Activated naive CD4-positive, alpha-beta T cell treated with anti-CD3 and anti-CD28 coated beads, Interleukin-2, amount 50 U/mL, for 24 hours (primary cell): ENCODE data around the gene CADPS.

ENCODE experiments used
- H3K27ac Mint-ChIP-seq: one replicate; pipeline ENCODE4 v1.8.0; 2021; ENCODE audit warnings: mild to moderate bottlenecking, mixed read lengths
- H3K27me3 Mint-ChIP-seq: one replicate; pipeline ENCODE4 v1.8.0; 2021; ENCODE audit warnings: mixed read lengths
- H3K36me3 Mint-ChIP-seq: one replicate; pipeline ENCODE4 v1.8.0; 2021; ENCODE audit warnings: mixed read lengths
- H3K4me1 Mint-ChIP-seq: one replicate; pipeline ENCODE4 v1.8.0; 2021; ENCODE audit warnings: mixed read lengths
- H3K4me3 Mint-ChIP-seq: one replicate; pipeline ENCODE4 v1.8.0; 2021; ENCODE audit warnings: mild to moderate bottlenecking, mixed read lengths
- H3K9me3 Mint-ChIP-seq: one replicate; pipeline ENCODE4 v1.8.0; 2021; ENCODE audit warnings: mixed read lengths

The CADPS gene

DNA sequence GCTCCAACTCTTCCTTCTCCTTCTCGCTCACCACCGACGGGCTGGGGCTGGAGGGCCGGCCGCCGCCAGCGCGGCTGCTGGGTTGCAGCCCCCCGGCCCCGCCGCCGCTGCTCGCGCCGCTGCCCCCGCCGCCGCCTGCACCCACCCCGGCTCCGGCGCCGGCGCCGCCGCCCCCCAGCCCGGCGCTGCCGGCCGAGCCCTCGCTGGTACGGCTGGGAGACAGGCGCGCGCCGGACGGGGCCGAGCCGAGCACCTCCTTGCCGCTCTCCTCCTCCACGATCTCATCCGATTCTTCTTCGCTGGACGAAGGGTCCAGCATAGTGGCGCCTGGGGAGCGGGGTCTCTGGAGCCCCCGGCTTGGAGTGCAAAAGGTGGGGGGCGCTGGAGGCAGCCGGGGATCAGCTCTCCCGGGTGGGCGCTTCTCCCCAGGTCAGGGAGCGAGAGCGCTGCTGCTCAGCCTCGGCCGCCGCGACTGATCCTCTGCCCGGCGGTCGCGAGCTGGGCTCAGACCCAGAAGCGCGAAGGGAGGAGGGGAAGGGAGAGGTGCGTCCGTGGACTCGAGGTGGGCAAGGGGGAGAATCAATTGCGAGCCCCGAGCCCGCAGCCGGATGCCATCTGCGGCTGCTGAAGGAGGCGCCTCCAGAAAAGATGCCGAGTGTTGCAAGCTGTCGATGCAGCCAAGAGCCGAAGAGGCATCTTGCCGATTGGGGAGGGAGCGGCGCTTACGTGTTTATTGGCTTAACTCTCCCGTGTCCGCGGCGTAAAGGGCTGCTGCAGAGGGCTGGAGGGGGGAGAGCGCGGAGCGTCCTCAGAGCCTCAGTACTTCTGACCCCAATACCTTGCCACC, at the start of gene CADPS:
TSS of gene CADPS (minus strand) at position 706 of the 847 bp plus-strand sequence. CDS start at position 319, 387 bp downstream.
- no peak within 1 kb of the TSS for H3K27ac Mint-ChIP-seq
- no peaks in the 10 kb centered on the region for H3K9me3 Mint-ChIP-seq
- peaks cover 4% of the 10 kb centered on the region for H3K36me3 Mint-ChIP-seq
- no peaks in the 10 kb centered on the region for H3K4me1 Mint-ChIP-seq
- no peak within 1 kb of the TSS for H3K4me3 Mint-ChIP-seq
- H3K27me3 Mint-ChIP-seq: peaks cover 44% of the 10 kb centered on the region

DNA sequence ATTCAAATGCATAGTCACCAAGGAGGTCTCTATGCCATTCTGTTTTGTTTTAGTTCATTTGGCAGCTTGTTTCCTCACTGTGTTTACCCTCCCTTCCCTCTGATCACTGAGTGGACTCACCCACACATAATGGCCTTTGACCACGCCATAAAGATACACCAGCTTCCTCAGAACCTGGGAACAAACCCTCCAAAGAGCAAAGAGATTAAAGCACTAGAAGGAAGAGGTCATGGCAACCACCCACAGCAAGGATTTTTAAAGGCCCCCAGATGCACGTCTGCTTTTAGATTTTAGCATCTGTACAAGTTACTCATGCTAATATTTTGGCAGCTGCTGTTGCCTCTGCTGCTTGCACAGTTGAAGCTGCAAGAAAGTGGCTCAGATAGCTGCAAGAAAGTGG, 47.9 kb upstream of the CADPS start:
- Mint-ChIP-seq H3K4me1 (no peaks in the 10 kb centered on the region), H3K4me3 (no peak overlapping the region), H3K27ac (no peak overlapping the region), H3K36me3 (no peaks in the 10 kb centered on the region), H3K27me3 (peaks cover 4% of the 10 kb centered on the region), H3K9me3 (peaks cover 9% of the 10 kb centered on the region)

DNA sequence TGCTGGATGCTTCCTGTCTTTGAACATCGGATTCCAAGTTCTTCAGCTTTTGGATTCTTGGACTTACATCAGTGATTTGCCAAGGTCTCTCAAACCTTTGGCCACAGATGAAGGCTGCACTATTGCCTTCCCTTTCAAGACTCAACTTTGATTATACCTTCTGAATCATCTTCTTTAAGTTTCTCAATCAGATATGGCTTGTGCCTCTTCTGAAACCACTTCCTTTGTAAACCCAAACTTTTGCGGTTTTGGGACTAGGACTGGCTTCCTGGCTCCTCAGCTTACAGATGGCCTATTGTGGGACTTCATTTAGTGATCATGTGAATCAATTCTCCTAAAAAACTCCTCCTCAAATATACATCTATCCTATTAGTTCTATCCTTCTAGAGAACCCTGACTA, 47.1 kb upstream of the CADPS start:
- Mint-ChIP-seq H3K27me3 (peaks cover 4% of the 10 kb centered on the region), H3K36me3 (no peaks in the 10 kb centered on the region), H3K9me3 (peaks cover 9% of the 10 kb centered on the region)

DNA sequence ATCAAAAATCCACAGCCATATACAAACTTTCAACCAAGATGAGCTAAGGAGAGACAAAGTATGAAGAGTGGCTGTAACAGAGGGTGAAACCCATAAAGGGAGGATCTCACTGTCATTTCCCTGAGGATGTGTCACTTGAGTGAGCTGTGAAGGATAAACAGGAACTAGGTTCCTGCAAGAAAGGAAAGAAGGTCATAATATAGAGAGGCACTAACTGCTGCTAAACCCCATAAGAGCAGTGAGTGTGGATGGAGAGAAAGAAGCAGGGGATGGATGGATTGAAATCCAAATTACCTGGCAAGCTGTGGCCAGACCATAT, 45.2 kb upstream of the CADPS start:
- H3K27ac Mint-ChIP-seq: no peak overlapping the region
- H3K4me1 Mint-ChIP-seq: no peaks in the 10 kb centered on the region
- H3K27me3 Mint-ChIP-seq: peaks cover 4% of the 10 kb centered on the region
- H3K4me3 Mint-ChIP-seq: no peak overlapping the region
- peaks cover 15% of the 10 kb centered on the region for H3K9me3 Mint-ChIP-seq
- H3K36me3 Mint-ChIP-seq: no peaks in the 10 kb centered on the region

More for the DNA sequence above, 47.1 kb upstream of the CADPS start:
- H3K27ac Mint-ChIP-seq: no peak overlapping the region
- H3K4me3 Mint-ChIP-seq: no peak overlapping the region
- no peaks in the 10 kb centered on the region for H3K4me1 Mint-ChIP-seq

DNA sequence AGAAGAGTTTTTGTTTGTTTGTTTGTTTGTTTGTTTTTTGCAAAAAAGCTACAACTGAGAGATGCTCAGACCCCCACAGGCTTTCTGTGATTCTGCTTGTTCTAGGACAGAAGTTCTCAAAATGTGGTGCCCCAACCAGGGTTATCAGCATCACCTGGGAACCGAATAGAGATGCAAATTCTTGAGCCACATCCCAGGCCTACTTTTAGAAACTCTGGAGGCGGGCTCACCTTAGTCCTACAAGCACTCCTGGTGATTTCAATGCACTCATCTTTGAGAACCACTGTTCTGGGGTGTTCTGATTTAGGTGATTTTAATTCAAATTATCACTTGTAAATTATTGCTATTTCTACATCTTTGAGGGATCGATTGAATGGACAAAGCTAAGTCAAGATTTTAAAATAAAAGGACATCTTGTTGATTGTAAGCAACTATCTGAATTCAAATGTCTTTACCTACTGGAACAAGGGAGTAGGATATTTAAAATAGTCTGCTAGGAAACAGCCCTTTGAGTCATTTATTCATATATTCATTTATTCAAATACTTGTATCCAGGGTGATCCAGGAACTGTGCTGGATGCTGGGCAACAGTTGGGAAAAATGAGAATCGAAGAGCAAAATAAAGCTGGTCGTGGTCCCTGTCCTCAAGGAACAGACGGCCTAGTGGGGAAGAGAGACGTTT, 44.7 kb upstream of the CADPS start:
- H3K27me3 Mint-ChIP-seq: peaks cover 4% of the 10 kb centered on the region
- peaks cover 15% of the 10 kb centered on the region for H3K9me3 Mint-ChIP-seq
- H3K27ac Mint-ChIP-seq: no peak overlapping the region
- H3K36me3 Mint-ChIP-seq: no peaks in the 10 kb centered on the region
- H3K4me1 Mint-ChIP-seq: no peaks in the 10 kb centered on the region
- H3K4me3 Mint-ChIP-seq: no peak overlapping the region

DNA sequence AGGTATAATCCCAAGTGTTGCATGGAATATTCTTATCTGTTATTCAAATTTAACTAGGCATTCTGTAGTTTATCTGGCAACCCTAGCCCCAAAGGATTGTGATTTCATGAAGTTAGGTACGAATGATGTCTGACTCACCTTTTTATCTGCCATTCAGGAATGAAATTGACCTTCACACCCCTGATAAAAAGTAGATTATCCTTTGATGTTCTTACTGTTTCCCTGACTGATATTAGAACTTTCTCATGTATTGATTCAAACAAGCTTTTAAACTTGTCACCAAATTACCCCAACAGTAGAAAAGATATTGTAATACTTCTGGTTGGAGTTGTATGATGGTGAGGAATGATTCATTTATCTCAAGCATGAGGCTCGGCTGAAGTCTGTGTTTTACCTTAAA, 43.6 kb upstream of the CADPS start:
- H3K27me3 Mint-ChIP-seq: peaks cover 4% of the 10 kb centered on the region
- H3K27ac Mint-ChIP-seq: no peak overlapping the region
- H3K4me3 Mint-ChIP-seq: no peak overlapping the region

DNA sequence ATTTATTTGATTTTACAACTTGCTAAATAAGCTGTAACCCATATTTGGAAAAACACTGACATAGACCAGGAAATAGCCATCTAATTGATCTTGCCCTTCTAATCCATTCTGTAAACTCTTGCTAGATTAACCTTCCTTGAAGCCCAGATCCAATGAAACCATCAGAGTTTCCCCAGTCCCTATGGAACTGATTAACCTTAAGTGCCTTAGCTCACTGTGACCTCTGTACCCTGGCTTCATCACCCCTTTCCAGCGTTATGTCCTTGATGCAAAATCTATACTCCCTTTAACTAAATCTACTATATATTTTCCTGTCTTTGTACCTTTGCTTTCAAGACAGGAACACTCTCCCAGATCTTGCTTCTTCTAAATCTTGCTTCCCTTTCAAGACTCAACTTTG, 42.9 kb upstream of the CADPS start:
- no peak overlapping the region for H3K4me3 Mint-ChIP-seq
- peaks cover 4% of the 10 kb centered on the region for H3K27me3 Mint-ChIP-seq
- no peaks in the 10 kb centered on the region for H3K36me3 Mint-ChIP-seq
- no peaks in the 10 kb centered on the region for H3K4me1 Mint-ChIP-seq
- no peak overlapping the region for H3K27ac Mint-ChIP-seq
- H3K9me3 Mint-ChIP-seq: peaks cover 15% of the 10 kb centered on the region

More for the DNA sequence above, 43.6 kb upstream of the CADPS start:
- no peaks in the 10 kb centered on the region for H3K36me3 Mint-ChIP-seq
- peaks cover 15% of the 10 kb centered on the region for H3K9me3 Mint-ChIP-seq
- H3K4me1 Mint-ChIP-seq: no peaks in the 10 kb centered on the region

DNA sequence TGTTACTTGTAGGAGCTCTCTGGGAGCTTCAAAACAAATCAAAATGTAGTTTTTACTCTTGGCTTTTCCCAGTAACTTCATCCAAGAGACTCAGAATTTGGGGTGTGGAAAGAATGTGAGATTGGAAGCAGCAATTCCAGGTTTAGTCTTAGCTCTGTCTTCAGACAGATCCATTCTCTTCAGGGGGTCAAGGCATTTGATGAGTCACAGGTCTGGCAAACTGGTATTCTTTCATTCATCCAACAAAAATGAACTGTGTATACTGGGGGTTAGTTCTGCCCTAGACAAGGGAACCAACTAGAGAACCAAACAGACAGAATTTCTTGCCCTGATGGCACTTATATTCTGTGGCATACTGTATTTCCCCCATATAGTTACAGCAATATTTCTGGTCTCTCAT, 36.3 kb upstream of the CADPS start:
- no peaks in the 10 kb centered on the region for H3K4me1 Mint-ChIP-seq
- no peaks in the 10 kb centered on the region for H3K36me3 Mint-ChIP-seq
- peaks cover 1% of the 10 kb centered on the region for H3K9me3 Mint-ChIP-seq
- no peaks in the 10 kb centered on the region for H3K27me3 Mint-ChIP-seq
- H3K27ac Mint-ChIP-seq: no peak overlapping the region
- no peak overlapping the region for H3K4me3 Mint-ChIP-seq

DNA sequence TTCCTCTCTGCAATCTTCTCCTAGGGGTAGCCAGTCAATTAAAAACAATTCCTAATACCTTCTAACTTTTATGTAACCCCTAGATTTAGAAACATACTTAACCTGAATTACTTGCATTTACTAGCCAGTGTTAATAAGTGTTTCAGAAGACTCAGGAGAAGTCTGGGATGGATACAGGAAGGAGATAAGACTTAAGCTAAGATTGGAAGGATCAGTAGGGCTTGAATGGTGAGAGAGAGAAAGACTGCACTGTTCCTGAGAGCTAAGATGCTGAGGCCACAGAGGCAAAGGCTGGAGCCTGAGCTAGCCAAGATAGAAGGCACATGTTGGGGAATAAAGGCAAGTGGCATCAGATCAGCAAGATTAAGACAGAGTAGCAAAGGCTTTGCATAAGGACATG, 30.1 kb upstream of the CADPS start:
- no peak overlapping the region for H3K27ac Mint-ChIP-seq
- no peak overlapping the region for H3K4me3 Mint-ChIP-seq
- H3K27me3 Mint-ChIP-seq: no peaks in the 10 kb centered on the region
- H3K9me3 Mint-ChIP-seq: peaks cover 4% of the 10 kb centered on the region
- no peaks in the 10 kb centered on the region for H3K4me1 Mint-ChIP-seq
- H3K36me3 Mint-ChIP-seq: no peaks in the 10 kb centered on the region

DNA sequence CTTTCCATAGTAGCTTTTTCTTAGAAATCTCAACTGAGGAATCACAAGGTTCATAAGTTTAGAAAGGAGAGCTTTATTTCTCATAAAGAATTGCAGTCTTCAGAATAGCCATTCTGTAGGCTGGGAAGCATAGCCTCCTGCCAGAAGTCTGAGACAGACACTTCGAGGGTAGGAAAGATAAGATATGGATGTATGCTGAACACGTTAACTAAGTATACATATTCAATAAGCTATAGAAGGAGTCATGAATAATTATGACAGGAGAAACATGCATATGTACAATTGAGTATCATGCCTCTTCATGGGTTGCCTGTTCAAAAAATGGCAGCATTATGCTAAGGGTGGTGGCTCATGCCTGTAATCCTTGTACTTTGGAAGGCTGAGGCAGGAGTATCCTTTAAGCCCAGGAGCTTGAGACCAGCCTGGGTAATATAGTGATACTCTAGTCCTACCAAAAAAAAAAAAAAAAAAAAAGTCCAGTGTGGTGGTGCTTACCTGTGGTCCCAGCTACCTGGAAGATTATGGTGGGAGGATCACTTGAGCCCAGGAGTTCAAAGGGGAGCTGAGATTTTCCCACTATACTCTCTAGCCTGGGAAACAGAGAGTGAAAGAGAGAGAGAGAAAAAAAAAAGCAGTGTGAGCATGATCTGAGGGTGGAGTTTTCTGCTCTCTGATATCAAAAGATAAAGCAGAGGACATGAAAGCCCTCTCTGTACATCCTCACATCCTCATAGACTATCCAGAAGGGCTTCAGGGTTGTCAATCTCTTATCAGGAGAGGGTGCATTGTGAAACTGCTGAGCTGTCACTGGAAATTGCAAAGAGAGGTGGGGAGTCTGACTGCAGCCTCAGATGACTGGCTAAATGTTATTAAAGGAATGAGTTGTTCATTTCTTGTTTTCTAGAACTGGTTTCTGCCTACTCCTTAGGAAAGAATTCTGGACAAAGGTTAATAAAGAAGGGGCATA, 23.6 kb upstream of the CADPS start:
- no peak overlapping the region for H3K4me3 Mint-ChIP-seq
- H3K27ac Mint-ChIP-seq: no peak overlapping the region
- H3K4me1 Mint-ChIP-seq: no peaks in the 10 kb centered on the region
- peaks cover 1% of the 10 kb centered on the region for H3K27me3 Mint-ChIP-seq
- H3K9me3 Mint-ChIP-seq: peaks cover 4% of the 10 kb centered on the region
- no peaks in the 10 kb centered on the region for H3K36me3 Mint-ChIP-seq

DNA sequence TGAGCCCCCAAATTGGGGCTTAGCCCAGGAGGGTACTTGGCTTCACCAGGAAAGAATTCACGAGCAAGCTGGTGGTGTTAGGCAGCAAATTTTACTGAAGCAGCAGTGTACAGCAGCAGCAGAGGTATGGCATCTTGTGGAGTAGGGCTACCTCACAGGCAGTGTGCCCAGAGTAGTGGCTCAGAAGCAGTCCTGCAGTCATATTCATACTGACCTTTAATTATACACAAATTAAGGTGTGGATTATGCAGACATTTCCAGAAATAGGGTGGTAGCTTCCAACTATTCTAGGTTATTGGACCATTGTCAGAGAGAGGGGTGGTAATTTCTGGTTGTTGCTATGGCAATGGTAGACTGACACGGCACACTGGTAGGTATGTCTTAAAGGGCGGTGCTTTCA, 20.7 kb upstream of the CADPS start:
- Mint-ChIP-seq H3K4me3 (no peak overlapping the region), H3K27me3 (peaks cover 1% of the 10 kb centered on the region), H3K36me3 (no peaks in the 10 kb centered on the region), H3K9me3 (no peaks in the 10 kb centered on the region), H3K4me1 (no peaks in the 10 kb centered on the region), H3K27ac (no peak overlapping the region)

DNA sequence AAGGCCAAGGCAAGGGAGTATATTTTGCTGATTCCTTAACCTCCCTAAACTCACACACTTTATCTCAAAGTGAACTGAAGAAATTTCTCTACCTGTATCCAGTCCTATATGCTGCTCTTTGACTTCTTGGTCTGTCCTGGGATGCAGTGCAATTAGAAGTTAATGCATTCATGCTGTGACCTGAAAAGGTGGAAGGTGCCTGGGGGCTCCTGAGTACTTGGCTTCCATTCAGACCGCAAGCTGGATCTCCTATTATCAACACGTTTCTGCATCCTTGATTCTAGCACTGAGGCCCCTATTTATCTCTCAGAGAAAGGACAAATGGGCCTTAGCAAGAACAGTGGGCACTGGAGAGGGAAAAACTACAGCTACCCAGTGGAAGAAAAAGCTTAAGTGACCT, 17.7 kb upstream of the CADPS start:
- Mint-ChIP-seq H3K27me3 (peaks cover 1% of the 10 kb centered on the region), H3K27ac (no peak overlapping the region), H3K9me3 (no peaks in the 10 kb centered on the region), H3K4me3 (no peak overlapping the region), H3K4me1 (no peaks in the 10 kb centered on the region), H3K36me3 (no peaks in the 10 kb centered on the region)

DNA sequence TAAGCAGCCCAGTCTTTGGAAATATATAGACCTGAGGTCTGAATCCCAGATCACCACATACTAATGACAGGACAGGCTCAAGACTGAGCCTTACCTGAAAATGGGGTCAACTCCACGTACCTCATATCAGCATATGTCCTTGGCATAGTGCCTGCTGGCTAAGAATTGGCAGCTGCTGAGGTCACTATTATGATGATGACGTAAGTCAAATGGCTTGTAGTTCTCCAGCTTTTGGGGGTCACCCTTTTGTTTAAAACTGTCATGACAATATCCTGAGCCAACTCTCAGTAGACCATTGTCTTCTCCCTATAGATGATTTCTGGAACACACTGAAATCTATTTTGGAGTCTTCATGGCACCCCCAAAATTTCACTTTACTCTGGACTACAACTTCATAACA, 16.8 kb upstream of the CADPS start:
- H3K27me3 Mint-ChIP-seq: peaks cover 1% of the 10 kb centered on the region
- H3K36me3 Mint-ChIP-seq: no peaks in the 10 kb centered on the region
- no peaks in the 10 kb centered on the region for H3K9me3 Mint-ChIP-seq
- no peak overlapping the region for H3K27ac Mint-ChIP-seq
- H3K4me1 Mint-ChIP-seq: no peaks in the 10 kb centered on the region
- H3K4me3 Mint-ChIP-seq: no peak overlapping the region

DNA sequence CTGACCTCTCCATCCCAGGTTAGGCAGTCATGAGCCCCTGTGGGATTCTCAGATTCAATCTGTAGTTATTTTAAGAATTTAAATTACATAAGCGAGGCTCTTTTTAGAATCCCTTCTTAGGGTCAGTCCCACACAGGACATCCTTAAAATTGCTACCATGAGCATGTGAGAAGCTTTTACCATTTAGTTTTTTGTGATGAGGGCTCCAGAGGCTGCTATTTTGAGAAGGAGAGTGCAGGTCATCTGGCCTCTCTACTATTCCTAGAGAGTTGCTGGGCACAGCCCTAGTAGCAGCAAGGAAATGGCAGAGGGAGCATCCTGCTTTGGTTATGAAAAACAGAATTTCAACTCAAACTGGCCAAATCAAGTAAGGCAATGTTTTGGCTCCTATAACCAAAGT, 13.6 kb upstream of the CADPS start:
- no peak overlapping the region for H3K27ac Mint-ChIP-seq
- no peaks in the 10 kb centered on the region for H3K4me1 Mint-ChIP-seq
- peaks cover 1% of the 10 kb centered on the region for H3K27me3 Mint-ChIP-seq
- no peak overlapping the region for H3K4me3 Mint-ChIP-seq
- H3K36me3 Mint-ChIP-seq: no peaks in the 10 kb centered on the region
- H3K9me3 Mint-ChIP-seq: no peaks in the 10 kb centered on the region

DNA sequence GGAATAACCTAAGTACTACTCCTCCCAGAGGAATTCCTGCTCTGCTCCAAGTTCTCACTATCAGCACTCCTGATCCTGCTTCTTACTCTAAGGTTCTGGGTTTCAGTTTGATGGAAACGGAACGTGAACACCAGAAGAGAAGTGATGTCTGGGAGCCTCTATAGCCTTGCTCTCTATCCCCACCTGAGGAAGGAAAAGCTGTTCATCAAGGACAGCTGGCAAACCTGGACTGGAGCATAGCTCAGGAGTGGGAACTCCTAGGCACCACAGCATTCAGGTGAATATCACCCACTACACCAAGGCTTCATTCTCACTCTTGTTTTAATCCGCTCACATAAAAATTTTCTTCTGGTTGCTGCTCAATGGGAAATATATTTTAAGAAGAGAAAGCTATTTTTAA, 13.0 kb upstream of the CADPS start:
- H3K9me3 Mint-ChIP-seq: no peaks in the 10 kb centered on the region
- H3K4me1 Mint-ChIP-seq: no peaks in the 10 kb centered on the region
- H3K4me3 Mint-ChIP-seq: no peak overlapping the region
- H3K36me3 Mint-ChIP-seq: no peaks in the 10 kb centered on the region
- no peak overlapping the region for H3K27ac Mint-ChIP-seq
- peaks cover 1% of the 10 kb centered on the region for H3K27me3 Mint-ChIP-seq

DNA sequence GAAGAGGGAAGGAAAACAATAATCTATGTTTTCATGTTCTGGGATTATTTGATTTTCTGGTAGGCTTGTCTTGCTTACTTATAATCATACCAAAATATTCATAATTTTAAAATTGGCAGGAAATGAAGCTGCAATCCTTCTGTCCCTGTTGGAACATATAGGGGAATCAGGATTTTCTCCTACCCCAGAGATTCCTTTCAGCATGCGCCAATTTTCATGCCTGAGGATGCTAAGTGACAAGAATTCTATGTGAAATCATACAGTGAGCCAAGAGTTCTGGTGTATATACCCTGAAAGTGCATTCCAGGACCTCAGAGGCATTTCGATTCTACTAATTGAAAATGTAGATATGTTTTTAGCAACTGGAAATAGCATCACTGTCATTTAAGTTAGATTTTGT, 9.9 kb upstream of the CADPS start:
- H3K27ac Mint-ChIP-seq: no peak overlapping the region
- H3K4me3 Mint-ChIP-seq: no peak overlapping the region
- H3K4me1 Mint-ChIP-seq: no peaks in the 10 kb centered on the region
- no peaks in the 10 kb centered on the region for H3K36me3 Mint-ChIP-seq
- no peaks in the 10 kb centered on the region for H3K9me3 Mint-ChIP-seq
- peaks cover 5% of the 10 kb centered on the region for H3K27me3 Mint-ChIP-seq
